HG02610 (cell line): ENCODE data around the gene ITGB2.
A peak's percentile ranks its signal among the peaks of the same experiment; 100 is the strongest.

Experiments used
- ATAC-seq: cut with Tn5 transposase; IDR thresholded peaks from one replicate; pipeline ENCODE4 v1.9.1; 2021; ENCODE audit warnings: mild to moderate bottlenecking, moderate library complexity; ENCODE audit not compliant: unreplicated experiment

ITGB2 gene

GRCh38 chr21:44911384-44912157 is 9.1 kb downstream of the ITGB2 start:
- ATAC-seq = no peak

- ATAC-seq = no peak
Measured at GRCh38 chr21:44911068-44911383, 9.7 kb downstream of the ITGB2 start.

- no peak for ATAC-seq
Measured at GRCh38 chr21:44910229-44911067, 10.3 kb downstream of the ITGB2 start.

- ATAC-seq = no peak
Measured at GRCh38 chr21:44909719-44910118, 11.0 kb downstream of the ITGB2 start.

- ATAC-seq = no peak
Measured at GRCh38 chr21:44908908-44909307, 11.8 kb downstream of the ITGB2 start.

GRCh38 chr21:44907966-44908895 is 12.5 kb downstream of the ITGB2 start:
- ATAC-seq = peak; percentile 38

GRCh38 chr21:44907225-44907965 is 13.3 kb downstream of the ITGB2 start:
- peak; percentile 21 for ATAC-seq

GRCh38 chr21:44905728-44906090 is 15.0 kb downstream of the ITGB2 start:
- no peak for ATAC-seq

- no peak for ATAC-seq
Measured at GRCh38 chr21:44905016-44905727, 15.5 kb downstream of the ITGB2 start.

GRCh38 chr21:44904141-44904923 is 16.4 kb downstream of the ITGB2 start:
- ATAC-seq = no peak

GRCh38 chr21:44903689-44904088 is 17.0 kb downstream of the ITGB2 start:
- ATAC-seq = no peak

- ATAC-seq = no peak
Measured at GRCh38 chr21:44903050-44903685, 17.5 kb downstream of the ITGB2 start.

GRCh38 chr21:44902268-44903049 is 18.2 kb downstream of the ITGB2 start:
- ATAC-seq = no peak

GRCh38 chr21:44901391-44902074 is 19.2 kb downstream of the ITGB2 start:
- ATAC-seq = no peak

- ATAC-seq = no peak
Measured at GRCh38 chr21:44900559-44901251, 20.0 kb downstream of the ITGB2 start.

- ATAC-seq = no peak
Measured at GRCh38 chr21:44899768-44900558, 20.7 kb downstream of the ITGB2 start.
